Hypothalamus (tissue), 51 donors: ENCODE data around the gene GLI2.

Source experiments
- DNase-seq, 51 donors: peaks; one replicate each; lab custom pipeline; 2025; lab: John Stamatoyannopoulos, UW

Gene GLI2

GRCh38 chr2:120711694-120712093 is 24.0 kb upstream of the GLI2 start:
- no peak for DNase-seq

GRCh38 chr2:120712180-120712681 is 23.4 kb upstream of the GLI2 start:
- no peak for DNase-seq

- no peak for DNase-seq
These were observed 20.3 kb upstream of the GLI2 start for GRCh38 chr2:120715353-120715752.

GRCh38 chr2:120715941-120716340 is 19.7 kb upstream of the GLI2 start:
- DNase-seq, result no peak

DNA sequence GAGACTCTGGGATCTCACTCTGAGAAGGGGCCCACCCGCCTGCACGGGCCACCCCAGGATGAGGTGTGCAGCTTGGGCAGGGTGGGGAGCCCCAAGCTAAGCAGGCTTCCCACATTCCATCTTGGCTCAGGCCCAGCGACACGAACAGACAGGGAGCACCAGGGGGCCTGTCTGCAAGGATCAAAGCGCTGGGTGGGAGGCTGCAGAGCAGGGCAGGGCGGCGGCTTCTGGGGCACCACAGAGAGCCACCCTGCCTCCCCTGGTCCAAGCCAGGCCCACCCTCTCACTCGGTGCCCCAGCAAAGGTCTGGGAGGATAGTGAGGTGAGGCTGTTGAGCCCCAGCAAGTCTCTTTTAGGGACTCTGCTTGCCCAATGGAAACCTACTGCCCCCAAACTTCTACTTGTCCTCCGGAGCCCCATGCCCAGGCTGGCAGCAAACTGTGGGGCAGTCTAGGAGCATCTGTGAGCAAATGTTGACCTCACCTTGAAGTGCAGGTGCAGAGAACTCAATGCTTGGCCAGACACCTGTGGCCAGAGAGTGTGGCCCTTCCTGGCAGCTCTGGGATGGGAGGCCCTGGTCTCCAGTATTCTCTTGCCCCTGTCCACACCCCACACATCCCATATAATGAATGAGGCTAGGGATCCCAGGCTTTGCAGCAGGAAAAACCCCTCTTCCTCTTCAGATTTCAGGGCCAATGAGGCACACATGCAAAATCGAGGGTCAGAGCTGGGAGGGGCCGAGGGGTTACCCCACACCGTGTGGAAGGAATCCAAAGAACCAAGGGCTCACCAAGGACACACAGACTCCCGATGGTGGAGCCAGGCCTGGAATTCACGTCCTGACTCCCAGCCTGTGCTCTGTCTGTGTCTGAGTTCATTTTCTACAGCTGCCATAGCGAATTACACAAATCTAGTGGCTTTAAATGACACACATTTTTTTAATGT is 18.8 kb upstream of the GLI2 start:
- DNase-seq, result no peak

DNA sequence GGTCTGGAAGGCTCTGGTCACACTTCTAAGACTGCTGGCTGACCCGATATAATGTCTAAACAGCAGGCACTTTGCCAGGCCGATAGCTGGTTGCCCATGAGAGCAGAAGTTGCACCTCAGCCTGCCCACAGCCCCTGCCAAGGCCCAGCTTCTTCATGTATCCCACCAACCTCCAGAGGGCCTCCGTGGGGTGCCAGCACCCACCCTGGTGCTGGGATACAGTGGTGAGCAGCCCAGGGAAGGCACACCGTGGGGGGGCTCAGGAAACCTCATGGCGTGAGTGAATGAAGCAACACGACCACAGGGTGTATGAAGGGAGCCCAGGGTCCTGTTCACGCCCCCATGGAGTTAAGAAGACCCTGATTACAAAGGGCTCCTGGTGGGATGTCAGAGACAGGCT is 16.2 kb upstream of the GLI2 start:
- DNase-seq, result no peak

GRCh38 chr2:120720231-120720630 is 15.4 kb upstream of the GLI2 start:
- DNase-seq, result no peak

GRCh38 chr2:120720746-120721375 is 14.8 kb upstream of the GLI2 start:
- DNase-seq, result no peak

DNA sequence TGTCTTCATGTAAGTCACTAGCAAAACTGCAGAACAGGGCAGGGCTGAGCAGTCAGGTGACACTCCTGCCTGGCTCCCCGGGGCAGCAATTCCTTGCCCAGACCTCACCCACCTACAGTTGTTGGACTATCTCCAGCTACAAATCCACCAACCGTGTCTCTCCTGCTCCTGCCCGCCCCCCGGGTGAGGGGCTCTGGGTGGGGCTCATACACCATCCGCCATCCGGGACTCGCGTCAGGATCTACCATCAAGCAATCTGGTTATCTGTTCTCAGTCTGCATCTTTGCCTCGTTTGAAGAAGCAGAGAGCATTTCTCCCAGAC is 13.5 kb upstream of the GLI2 start:
- DNase-seq, result no peak

DNA sequence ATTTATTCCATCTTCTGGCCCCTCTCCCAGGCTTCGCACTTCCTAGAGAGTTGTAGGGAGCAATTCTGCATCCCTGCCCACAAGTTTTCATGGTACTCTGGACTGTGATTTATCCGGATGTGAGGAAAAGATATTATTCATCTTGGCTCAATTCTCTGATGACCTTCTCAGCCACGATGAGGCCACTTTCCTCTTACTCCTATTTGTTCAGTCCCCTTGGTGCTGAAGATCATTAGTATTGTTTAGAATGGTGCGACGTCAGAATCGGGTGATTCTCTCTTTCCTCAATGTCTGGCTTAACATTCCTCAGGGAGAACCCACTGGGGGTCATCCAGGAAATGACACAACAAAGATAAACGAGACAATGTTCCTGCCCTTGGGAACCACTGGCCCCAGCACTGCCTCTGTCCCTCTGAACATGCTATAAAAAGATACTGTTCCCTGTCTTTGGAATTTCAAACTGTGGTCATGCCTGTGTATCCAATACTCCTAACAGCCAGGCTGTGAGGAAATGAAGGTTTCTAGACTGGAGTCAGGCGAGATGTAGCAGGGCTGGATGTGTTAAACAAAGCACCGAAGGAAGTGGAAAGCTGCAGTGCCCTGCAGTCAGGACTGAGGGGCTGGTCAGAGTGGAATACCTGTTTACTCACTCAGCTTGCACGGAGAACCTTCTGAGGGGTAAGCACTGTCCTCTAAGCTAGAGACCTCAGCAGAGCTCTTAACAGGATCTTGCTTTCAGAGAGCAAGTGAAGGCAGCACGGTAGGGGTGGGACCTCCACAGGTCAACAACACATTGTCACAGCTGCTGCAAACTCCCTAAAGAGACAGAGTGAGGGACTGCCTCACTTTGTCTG is 12.9 kb upstream of the GLI2 start:
- no peak for DNase-seq

GRCh38 chr2:120726245-120726644 is 9.4 kb upstream of the GLI2 start:
- DNase-seq, result no peak

- DNase-seq, result no peak
These were observed 6.0 kb upstream of the GLI2 start for GRCh38 chr2:120729406-120730399.

DNA sequence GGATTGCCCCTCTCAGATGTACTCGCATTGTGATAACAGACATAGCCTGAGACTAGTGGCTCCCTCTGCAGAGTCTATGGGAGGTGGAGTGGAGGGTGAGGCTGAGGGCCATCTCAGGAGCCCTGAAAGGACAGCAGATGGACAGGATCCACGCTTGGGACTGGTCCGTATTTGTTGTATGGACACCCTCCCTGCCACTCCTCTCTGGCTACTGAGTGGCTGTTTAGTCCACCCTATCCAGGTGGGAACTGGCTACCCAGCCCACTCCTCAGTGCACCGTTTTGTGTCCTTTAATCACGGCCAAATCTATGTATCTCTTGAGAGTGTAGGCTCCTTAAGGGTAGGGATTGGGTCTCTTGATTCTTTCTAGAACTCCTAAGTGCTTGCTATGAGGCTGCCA is 4.5 kb upstream of the GLI2 start:
- DNase-seq, result no peak

GRCh38 chr2:120732506-120733237 is 3.0 kb upstream of the GLI2 start:
- DNase-seq, result no peak

- DNase-seq, result no peak
These were observed 2.3 kb upstream of the GLI2 start for GRCh38 chr2:120733238-120733932.

DNA sequence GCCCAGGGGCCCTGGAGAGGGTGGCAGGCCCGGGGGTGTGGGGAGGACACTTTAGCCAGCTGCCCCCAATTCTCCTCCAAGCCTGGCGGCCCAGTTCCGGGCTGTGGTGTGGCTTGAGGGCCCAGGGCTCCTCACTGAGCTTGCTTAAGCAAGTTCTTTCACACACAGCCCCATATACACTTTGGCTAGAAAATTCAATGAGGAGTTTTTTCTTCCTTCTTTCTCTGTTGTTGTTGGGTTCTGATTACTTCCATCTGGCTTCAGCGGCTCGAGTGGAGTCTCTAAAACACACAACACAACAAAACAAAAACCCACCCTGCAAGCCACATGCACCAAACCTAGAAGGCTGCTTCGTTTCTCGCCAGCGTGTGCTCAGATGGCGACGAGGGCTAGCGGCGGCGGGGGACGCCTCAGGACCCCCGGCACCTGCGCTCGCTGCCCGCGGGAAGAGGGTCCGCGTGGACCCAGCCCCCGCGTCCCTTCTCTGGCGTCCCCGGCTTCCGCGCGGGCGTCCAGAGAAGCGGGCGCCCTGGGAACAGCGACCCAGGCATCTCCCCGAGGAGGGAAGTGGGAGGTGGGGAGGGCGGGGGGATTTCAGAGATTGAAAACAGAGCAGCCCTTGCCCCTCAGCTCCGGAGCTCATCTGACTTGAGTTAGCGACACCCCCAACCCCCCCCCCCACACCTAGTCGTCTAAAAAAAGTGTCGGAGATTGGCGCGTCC is 577 bp upstream of the GLI2 start:
- DNase-seq, result no peak

GRCh38 chr2:120736202-120736623 is 545 bp downstream of the GLI2 start:
- DNase-seq, result no peak
